HG03469 (cell line): ENCODE results near the gene TEX29.
A peak's percentile ranks its signal among the peaks of the same experiment; 100 is the strongest.

ENCODE experiments used
- ATAC-seq: cut with Tn5 transposase; IDR thresholded peaks from one replicate; pipeline ENCODE4 v1.9.1; 2021; ENCODE audit warnings: mild to moderate bottlenecking, moderate library complexity, moderate number of reproducible peaks; ENCODE audit not compliant: unreplicated experiment

TEX29 gene

DNA sequence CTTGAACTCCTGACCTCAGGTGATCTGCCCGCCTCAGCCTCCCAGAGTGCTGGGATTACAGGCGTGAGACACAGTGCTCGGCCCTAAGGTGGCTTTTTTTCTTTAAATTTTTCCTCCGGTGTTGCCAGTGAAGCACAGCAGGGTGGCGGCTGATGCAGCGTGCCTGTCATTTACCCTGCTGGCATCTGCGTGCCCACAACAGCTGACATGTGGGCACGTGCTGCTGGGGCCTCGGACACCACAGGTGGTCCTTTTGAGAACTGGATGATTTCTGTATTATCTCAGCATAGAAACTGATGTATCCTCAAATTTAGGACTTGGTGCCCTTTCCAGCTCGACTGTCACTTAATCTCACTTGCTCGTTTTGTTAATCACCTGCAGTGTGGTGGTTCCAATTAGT lies 31.2 kb upstream of the TEX29 start:
- no peak for ATAC-seq

DNA sequence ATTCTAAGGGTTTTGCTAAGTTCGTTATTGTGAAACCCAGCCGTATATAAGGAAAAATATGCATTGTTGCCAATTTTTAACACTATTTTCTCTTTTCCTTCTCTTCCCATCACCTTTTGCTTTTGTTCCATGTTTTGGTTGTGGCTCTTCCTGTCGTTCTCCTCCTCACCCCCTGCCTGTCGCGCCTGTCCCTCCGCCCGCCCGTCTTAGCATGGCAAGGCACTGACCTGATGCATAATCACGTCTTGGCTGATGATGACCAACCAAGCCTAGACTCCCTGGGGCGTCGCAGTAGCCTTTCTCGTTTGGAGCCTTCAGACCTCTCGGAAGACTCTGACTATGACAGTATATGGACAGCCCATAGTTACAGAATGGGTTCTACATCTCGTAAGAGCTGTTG lies 28.5 kb upstream of the TEX29 start:
- ATAC-seq = no peak

DNA sequence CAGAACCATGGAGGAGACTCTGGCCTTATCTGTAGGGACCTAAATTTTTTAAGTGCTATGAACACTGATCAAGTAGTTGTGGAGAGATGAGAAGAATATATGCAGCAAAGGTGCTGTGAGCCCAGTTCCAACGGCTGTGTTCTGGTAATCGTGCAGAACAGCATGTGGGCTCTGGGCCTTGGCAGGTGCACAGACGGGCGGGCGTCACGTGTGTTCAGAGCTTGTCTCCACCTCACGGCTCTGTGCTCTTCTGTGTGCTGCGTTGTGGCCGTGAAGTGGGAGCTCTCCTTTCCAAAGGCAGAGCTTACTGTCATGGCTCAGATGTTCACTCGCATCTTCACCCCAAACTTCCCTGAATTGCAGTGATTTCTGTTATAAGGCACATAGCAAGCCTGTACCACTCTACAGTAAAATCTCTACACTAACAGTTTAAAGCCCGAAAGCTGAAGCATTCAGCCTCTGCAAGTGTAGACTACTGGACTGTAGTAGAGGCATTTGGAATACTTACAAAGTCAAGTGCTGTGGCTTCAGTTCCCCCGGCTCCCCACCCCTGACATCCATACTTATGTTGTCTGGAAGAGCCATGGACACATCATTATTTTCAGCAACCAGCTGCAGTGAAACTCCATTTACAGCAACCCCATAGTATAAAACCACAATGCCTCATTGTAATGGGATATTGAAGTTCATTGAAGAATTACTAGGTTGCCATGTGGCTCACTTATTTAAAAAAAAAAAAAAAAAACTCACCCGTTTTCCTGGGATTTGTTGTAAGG lies 27.5 kb upstream of the TEX29 start:
- ATAC-seq = no peak

DNA sequence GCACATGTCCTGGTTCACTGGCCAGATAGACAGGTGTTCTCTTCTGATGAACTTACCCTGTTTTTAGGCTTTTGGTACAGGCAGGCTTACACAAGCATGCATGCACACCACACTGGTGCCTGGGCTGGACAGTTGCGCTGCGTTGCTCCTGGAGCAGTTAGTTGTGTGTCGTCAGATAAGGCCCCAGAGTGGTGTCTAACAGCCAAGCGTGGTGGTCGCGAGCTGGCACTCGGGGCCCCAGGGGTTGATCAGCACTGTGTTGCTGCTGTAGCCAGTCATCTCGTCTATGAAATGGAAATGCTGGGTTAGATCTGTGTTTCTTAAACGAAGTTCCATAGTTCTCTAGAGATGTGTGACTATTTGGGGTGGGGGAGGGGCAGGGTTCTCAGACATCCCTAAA lies 24.6 kb upstream of the TEX29 start:
- ATAC-seq = no peak

DNA sequence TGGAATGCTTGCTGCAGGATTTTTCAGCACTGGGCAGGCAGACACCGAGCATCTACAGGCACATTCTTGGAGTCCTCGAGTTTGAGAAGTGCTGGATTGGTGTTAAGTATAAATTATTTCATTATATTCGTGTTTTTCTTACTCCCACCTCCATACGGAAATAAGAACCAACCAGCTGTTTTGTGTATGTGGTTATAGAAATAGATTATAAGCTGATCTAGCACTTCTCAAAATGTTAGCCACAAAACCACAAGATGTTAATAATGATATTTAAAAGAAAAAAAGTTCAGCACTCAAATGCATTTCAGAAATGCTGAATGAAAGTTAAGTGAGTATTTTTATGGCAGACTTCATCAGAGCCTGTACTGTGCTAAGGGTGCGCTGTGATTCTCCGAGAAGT lies 24.0 kb upstream of the TEX29 start:
- ATAC-seq = no peak

DNA sequence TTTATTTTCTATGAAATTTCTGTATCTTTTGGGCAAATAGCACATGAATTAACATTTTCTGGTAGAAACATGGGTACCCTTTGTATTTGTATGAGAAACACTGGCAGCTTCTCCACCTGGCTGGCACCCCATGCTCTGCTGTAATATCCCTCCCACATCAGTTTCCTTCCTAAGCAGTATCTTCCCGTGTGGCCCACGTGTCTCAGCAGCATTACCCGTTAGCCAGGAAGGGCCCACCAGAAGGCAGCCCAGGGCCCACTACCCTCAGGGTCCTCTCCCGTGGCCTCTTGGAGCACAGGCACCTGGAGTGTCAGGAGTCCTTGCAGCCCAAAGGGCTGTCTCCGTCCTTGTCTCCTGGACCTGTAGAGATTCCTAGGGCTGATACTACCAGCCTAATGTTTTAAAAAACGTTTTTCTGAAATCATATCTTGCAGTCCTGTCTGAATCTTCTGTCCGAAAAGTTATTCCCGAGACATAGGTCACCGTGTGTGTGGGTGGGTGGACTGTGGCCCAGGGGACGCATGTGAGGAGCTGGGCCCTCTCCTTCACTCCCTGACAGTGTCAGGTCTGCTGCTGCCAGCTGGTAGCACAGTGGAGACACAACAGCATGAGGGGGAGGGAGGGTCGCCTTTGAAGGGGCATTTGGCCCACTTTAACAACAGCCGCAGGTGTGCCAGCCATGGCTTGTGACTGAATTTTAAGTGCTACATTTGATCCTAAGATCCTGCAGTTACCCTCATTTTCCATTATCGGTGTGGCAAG lies 22.0 kb upstream of the TEX29 start:
- no peak for ATAC-seq

DNA sequence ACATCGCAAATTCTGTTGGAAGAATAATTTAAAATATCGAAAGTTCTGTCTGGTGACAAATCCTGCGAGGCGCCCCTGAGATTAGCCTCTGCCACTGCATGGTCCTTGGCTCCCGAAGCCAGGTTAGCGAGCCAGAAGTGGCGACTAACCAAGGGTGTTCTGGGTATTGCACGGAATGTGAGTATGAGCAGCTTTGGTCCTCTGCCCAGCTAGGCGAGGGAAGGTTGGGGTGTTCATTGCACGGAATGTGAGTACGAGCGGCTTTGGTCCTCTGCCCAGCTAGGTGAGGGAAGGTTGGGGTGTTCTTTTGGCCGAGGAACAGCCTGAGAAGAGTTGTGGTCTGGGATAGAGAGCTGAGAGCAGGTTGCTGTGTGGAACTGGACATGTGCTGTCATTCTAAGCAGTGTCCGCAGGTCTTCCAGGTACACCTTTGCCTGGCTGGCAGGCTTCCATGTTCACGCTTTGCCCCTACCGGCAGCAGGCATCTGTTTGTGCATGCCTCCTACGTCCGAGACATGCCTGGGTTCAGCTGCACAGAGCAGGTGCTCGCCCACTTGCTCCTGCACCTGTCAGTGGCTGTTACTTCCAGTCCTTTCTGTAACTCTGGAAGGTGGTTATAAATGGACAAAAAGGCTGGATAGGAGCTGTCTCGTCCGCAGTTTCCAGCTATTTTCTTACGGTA lies 18.3 kb upstream of the TEX29 start:
- ATAC-seq = no peak

DNA sequence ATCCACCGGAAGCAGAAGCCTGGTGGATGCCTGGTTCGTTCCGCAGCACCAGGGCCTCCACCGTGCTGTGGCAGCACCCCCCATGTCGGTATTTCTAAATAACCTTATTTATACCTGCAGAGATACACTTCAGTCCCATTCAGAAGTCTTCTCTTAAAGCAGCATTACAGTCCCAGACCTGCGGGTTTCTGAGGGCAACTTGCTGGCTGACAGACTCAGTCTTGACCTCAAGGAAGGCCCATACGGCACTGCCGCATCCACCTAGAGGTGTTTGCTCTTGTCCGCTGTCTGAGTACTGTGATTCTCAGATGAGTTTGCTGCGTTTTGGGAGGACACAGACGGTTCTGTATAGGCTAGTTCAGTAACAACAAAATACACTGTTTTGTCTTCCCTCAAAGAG lies 16.9 kb upstream of the TEX29 start:
- ATAC-seq = no peak

DNA sequence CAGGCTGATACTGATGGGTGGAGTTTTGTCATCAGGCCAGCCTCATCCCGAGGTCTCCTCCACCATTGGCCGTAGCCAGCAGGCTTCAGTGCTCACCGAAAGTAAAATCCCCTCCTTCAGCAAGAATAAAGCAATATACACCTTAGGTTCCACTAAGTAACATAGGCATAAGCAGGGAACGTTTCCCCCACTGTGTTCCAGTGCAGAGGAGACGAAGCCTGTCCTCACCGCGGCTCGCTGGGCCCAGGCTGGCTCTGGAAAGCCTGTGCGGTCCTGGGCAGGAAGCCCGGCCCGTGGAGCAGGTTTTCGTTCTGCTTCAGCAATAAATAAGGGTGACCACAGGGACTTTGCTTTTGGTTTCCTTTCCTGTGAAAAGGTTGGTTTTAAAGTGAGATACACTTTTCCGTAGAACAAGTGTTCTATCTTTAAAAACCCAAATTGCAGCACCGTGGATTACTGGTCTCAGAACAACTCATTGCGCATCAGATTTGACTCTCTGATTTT lies 16.3 kb upstream of the TEX29 start:
- ATAC-seq = peak; percentile 84

DNA sequence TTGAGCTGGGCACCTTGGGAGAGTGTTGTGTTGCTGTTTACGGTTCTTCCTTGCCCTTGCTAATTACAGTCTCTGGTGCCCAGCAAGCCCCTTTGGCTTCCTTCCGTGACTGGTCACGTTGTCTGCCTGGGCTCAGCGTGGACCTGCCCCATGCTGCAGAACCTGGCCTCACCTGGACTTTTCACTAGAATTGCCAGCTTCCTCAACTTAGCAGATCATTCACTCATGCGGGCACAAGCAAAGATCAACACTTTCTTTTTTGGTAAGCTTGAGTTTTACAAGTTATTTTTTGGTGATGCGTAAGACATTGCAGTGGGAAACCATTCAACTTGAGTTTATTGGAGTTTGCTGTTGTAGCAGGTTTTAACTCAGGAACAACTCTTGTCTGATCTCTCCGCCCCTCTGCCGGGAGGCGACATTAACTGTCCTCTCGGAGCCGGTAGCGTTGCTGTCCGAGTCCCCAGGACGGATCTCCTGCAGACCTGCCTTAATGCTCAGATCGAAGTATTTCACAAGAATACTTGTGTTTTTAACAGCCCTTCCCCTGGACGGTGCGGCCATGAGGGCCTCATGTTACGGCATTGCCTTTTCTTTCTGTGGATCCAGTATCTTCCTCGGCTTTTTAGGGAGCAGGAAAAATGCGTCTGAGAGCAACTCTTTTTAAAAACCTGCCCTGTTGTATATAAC lies 15.7 kb upstream of the TEX29 start:
- no peak for ATAC-seq

DNA sequence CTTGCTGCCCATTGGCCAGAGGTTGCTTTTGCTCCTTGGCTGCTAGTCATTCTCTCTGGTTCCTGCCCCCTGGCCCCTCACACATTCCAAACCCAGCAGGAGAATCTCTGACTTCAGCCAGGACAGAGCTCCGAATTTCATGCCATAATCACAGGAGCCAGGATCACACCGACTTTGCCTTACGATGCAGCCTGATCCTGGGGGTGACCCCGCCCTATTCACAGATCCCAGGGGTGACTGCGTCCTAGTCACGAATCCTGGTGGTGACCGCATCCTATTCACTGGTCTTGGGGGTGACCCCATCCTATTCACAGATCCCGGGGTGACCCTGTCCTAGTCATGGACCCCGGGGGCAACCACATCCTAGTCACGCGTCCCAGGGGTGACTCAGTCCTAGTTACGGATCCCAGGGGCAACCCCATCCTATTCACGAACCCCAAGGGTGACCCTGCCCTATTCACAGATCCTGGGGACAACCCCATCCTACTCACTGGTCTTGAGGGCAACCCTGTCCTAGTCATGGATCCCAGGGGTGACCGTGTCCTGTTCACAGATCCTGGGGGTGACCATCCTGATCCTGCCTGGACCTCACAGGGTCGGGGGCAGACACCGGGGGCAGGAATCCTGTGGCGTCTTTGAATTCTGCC lies 7.4 kb upstream of the TEX29 start:
- no peak for ATAC-seq

DNA sequence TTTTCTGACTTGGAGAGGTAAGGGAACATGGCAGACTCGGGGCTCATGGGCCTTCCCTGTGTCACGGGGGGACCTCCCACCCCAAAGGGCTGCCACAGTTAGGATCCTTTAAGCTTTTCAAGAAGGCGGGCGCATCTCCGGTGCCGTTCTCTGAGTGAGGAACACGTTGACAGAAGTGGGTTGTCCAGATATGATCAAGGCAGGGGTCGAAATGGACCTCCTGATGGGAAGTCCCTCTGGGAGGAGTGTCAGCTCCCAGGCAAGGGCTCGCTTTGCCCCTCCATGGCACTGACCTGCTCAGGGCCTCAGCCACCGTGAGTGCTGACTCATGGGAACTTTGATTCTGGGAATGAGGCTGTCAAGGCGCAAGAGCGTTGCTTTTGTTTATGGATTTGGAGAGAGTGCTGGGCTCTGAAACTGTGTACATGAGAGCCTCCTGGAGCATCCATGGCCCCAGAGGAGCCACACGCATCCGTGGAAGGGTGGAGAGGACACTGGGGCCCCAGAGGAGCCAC lies 6.5 kb upstream of the TEX29 start:
- ATAC-seq = no peak

DNA sequence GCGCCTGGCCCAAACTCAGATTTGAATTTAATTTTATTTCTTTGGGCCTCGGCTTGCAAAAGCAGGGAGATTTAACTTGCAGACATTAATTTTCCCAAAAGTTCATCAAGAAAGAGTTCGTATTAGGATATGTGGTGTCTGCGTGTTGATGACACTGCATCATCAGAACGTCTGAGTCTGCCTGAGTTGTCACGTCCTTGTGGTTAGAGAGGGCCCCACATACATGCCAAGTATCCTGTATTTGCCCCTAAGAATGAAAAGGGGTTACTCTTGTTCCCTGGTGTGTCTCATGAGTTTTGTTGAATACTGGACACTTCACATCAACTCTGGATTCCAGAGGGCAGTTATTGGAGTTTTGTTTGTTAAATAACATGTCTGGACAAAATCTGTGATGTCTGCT lies 5.6 kb upstream of the TEX29 start:
- ATAC-seq = no peak

DNA sequence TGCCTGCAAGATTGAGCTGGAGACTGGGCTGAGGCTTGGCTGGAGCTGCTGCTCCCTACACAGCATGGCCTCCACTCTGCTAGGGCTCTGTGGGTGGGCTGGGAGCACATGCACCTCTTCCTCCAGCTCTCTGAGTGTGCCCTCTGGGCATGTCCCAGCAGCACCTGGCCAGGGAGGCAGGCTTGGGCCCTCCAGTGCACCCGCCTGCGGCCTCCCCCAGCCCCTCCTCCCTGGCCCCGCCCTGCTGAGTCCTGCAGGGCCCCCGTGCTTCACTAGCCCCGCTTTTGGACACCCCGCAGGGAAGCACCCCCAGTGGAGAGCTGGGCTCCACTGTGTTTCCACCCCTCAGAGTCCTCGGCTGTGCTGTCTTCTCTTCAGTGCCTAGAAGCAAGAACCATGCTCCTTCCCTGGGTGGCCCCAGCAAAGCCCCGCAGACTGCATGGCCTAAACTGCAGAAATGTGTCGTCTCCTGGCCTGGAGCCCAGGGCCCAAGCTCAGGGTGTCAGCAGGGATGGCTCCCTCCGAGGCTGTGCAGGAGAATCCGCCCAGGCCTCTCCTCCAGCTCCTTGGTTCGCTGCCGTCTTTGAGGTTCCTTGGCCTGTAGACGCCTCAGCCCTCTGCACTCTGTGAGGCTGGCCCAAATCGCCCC lies 5.0 kb upstream of the TEX29 start:
- ATAC-seq = no peak

DNA sequence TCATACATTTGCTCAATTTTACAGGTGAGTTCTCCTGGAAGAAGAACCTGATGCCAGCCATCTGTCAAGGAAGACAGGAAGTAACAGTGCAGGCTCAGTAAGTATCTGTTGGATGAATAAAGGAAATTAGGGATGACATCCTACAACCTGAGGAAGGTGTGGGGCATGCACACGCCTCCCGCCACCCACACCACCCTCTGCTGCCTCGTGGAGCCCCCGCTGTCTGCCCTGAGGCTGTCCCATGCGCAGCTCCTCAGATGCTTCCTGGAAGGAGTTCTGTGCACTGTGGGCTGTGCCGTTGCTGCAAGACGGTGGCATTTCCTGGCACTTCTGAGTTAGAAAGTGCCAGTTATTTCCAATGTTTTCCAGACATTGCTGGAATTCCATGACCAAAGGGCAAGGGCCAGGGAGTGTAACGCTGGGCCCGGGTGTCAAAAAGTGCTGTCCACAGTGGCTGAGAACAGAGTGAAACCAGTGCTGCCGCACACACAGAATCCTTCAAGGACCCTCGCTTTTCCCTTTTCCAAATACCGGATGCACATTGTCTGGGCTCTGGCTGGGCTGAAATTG lies 4.2 kb upstream of the TEX29 start:
- ATAC-seq = no peak

DNA sequence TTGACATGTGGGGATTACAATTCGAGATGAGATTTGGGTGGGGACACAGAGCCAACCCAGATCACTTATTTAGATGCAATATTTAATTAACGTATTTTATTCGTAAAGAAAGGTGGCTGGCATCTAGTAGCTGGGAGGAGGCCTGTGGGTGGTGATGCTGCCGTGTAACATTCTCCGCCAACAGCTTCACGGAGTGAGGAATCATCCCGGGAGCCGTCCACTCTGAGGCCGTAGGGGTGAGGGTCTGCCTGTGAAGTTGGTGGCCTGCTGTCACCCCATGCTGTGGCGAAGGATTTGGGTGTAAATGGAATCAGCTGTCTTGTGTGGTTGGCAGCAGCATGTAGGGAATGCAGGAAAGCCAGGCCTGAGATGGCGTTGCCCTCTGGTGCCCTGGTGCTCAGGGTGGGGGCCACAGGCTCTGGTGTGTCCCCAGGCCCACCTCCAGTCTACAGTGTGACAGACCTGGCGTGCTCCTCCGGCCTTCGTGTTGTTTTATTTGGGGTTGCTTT lies 3.3 kb upstream of the TEX29 start:
- no peak for ATAC-seq

DNA sequence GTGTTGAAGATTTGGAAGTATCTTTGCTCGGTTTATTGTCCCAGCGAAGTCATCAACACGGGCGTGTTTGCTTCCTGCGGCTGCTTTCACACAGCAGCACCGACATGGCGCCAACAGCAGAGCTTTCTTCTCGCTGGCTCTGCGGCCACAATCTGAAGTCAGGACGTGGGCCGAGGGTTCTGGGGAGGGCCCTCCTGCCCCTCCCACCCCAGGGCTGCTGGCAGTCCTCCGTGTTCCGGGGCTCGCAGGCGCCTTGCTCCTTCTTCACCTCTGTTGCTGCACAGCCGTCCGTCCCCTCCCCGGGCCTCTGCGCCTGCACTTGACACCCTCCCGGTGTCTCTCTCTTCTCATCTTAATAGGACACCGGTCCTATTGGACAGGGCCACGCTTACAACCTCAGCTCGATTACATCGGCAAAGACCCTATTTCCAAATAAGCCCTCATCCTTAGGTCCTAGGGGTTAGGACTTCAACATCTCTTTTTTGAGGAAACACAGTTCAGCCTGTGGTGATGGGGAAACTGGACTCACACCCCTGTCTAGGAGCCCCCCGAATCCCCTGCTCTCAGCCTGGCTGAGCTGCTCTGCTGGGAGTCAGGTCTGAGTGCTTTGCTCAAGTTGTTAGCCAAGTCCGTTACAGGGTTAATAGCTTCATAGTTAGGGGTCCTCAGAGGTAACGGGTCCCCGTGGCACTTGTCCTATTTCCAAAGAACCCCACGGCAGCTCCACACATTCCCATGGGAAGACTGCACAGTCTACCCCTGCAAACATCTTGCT lies 2.7 kb upstream of the TEX29 start:
- ATAC-seq = no peak

DNA sequence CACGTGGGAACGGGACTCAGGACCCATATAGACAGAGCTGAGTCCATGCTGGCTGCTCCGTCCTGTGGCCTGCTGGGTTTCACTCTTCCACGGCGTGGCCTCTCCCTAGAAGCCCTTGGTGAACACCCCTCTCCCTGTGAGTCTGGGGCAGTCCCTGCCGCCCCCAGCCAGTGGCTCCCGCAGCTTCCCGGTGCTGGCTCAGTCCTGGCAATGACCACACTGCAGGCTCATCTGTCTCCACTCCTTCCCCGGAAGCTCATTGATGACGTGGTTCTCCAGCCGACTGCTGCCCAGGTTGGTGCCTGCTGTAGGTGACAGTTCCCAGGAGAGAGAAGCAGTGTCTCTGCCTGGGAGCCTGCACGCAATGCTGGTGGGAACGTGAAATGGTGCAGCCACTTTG lies 2.1 kb upstream of the TEX29 start:
- ATAC-seq = no peak

DNA sequence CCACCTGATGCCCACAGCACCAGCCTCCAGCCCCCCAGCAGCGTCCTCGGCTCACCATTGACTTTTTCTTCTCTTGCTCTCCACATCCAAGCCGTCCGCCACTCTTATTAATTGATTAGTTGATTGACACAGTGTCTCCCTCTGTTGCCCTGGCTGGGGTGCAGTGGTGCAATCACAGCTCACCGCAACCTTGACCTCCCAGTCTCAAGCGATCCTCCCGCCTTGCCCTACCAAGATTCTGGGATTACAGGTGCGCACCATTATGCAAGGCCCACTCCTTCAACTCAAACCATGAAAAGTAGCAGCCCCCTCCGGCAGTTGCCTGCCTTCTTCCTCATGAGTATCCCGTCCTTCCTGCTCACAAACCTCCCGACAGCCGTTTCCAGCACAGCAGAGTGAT lies 921 bp upstream of the TEX29 start:
- ATAC-seq = no peak
